Epithelial cell of prostate (primary cell): ENCODE results near the gene ANO6.
A peak's percentile ranks its signal among the peaks of the same experiment; 100 is the strongest.
"Not testable (repeated sequence)": the region's sequence is repeated elsewhere in the genome, so short reads cannot be mapped to it uniquely, and the experiment has no call there.

ENCODE experiments used
- DNase-seq: peaks from one replicate; pipeline ENCODE4 v3.0.0-alpha.2; 2011; ENCODE audit warnings: low read depth, low spot score
- H3K27ac ChIP-seq: fragments of 450-650 bp; 2 replicates; pipeline ENCODE4 v1.5.1; 2017; ENCODE audit warnings: mild to moderate bottlenecking

ANO6 gene

GRCh38 chr12:45215419-45216229, at the start of gene ANO6:
TSS of gene ANO6 (plus strand) at chr12:45216095. CDS start at chr12:45216322, 227 bp downstream.
- DNase-seq, result no peak
- H3K27ac ChIP-seq, result peak within 1 kb of the TSS; percentile 92

DNA sequence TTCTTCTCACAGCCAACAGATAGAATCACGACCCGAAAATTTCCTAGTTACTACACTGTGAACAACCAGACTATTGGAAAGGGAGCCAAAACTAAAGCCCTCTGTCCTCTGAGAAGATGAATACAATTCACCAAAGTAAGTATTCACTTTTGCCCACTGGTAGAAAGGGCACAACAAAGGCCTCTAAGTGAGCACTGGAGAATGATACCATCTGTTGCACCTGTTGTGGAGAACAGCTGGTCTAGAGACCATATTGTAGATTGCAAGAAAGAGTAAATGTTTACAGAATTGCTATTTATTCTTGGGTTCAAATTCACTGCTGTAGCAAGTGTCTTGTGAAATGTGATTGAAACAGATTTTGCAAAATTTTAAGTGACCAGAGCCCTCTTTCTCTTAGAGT, 46.9 kb upstream of the ANO6 start:
- DNase-seq, result no peak
- H3K27ac ChIP-seq, result no peak overlapping the region

- no peak overlapping the region for H3K27ac ChIP-seq
- DNase-seq, result peak; percentile 12
Observed at GRCh38 chr12:45170456-45171042, 45.3 kb upstream of the ANO6 start.

DNA sequence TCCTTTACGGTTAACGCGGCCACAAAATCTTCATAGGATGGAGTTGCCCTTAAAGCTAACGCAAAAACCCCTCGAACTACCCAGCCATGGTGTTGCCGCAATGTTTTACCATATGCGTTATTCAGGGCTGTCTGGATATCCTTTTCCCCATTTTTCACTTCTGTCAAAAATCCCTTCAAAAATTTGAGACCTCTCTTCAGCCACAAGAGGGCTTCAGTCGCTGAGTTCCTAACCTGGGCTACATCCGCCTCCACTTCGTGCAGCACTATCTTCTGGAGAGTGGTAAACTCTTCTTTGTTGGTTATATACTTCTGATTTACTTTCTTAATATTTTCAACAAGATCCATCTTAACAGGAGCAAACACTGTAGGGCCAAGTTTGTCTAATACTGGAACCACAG, 42.6 kb upstream of the ANO6 start:
- not testable (repeated sequence) for H3K27ac ChIP-seq, DNase-seq

DNA sequence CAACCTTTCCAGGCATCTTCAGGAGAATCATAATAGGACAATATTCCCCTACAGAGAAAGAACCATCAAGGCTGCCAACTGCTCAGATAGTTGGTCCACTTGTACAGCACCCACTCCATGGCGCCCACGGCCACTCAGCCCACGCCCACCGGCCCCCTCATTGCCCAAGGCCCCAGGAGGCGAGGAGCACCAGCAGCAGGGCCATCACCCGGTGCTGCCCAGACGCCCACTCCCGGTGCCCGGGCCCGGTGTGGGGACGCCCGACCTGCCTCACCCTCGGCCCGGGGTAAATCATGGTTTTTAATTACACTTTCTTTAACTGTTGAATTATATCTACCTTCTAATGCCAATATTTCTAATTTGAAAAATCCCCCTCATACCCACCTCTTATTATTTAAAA, 41.3 kb upstream of the ANO6 start:
- no peak for DNase-seq
- no peak overlapping the region for H3K27ac ChIP-seq

DNA sequence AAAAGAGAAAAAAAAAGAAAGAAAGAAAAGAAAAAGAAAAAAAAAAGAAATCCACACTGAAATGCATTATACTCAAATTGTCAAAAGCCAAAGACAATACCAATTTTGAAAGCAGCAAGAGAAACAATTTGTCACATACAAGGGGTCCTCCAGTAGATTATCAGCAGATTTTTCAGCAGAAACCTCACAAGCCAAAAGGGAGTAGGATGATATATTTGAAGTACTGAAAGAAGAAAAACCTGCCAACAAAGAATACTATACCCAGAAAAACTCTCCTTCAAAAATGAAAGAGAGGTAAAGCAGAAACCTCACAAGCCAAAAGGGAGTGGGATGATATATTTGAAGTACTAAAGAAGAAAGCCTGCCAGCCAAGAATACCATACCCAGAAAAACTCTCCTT, 37.1 kb upstream of the ANO6 start:
- no peak overlapping the region for H3K27ac ChIP-seq
- no peak for DNase-seq

DNA sequence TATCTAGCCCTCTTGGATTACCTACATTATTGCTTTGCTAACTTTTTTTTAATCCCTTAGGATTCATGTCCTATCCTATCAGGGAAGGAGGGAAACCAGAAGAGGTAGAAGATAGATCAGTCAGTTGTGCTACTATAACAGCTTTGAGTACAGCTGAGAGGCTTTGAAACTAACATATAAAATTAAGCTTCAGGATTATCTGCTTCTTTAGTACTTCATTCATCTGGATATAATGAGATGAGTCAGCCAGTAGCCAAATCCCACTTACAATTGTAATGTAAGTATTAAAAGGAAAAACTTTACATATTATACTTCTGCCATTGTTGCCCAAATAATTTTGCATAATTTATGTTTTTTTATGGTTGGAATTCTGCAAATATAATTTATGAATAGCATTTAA, 33.4 kb upstream of the ANO6 start:
- no peak overlapping the region for H3K27ac ChIP-seq
- DNase-seq, result no peak

DNA sequence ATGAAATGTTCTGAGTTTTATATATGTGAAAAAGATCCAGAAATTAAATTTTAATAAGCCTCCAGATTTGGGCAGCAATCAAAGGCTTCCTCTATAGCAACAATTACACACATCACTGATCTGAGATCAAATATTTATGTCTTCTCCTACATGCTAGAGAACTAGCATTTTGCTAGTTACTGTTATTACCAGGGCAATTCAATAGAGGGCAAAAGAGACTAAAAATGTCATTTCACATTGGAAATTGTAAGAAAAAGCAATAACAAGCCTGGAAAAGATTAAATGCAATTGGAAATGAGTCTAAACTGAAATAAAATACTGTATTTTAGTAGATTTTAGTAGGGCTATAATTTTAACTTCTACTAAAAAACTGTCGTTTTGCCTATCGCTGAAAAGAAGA, 32.6 kb upstream of the ANO6 start:
- no peak for DNase-seq
- no peak overlapping the region for H3K27ac ChIP-seq

GRCh38 chr12:45184147-45184963, 31.5 kb upstream of the ANO6 start:
- H3K27ac ChIP-seq, result no peak overlapping the region
- no peak for DNase-seq

- DNase-seq, result no peak
- H3K27ac ChIP-seq, result no peak overlapping the region
Observed at GRCh38 chr12:45186762-45187161, 29.1 kb upstream of the ANO6 start.

GRCh38 chr12:45189766-45190403, 26.0 kb upstream of the ANO6 start:
- DNase-seq, result no peak
- no peak overlapping the region for H3K27ac ChIP-seq

GRCh38 chr12:45191239-45191638, 24.7 kb upstream of the ANO6 start:
- H3K27ac ChIP-seq, result no peak overlapping the region
- DNase-seq, result no peak

DNA sequence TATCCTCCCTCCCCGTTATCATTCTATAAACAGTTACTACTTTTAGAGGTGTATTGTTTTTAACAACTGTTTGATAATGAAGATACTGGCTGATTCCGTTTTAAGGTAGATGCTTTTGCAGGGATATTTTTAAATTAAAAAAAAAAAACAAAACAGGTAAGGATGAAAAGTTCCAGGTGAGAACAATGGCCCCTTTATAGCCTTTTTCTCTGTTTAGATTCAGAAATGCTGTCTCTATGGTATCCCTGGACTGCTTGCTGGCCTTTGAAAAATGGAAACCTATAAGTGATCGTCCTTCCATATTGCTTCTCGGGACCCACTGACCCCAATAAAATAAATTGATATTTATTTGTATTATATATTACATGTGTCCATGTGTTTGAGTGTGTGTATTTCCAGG, 23.2 kb upstream of the ANO6 start:
- no peak overlapping the region for H3K27ac ChIP-seq
- DNase-seq, result no peak

DNA sequence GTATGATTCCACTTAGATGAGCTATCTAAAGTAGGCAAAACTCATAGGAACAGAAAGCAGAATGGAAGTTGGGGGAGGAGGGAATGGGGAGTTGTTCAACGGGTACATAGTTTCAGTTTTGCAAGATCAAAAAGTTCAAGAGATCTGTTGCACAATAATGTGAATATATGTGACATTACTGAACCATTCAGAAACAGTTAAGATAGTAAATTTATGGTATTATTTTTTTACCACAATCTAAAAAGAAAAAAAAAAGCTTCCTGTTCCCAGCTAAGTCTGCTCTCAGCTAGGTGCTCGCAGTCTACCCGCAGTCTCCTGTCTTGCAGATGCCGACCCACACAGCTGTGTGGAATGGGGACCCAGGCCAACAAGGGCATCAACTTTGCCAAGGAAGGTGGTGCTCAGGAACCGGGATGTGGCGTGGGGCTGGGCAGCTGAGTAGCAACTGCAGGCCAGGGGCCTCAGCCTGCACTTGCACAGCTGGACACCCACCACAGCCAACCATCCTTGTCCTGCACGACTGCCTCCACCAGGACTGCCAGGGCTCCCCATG, 15.3 kb upstream of the ANO6 start:
- H3K27ac ChIP-seq, result no peak overlapping the region
- no peak for DNase-seq

- no peak overlapping the region for H3K27ac ChIP-seq
- DNase-seq, result no peak
Observed at GRCh38 chr12:45203767-45204166, 12.1 kb upstream of the ANO6 start.

DNA sequence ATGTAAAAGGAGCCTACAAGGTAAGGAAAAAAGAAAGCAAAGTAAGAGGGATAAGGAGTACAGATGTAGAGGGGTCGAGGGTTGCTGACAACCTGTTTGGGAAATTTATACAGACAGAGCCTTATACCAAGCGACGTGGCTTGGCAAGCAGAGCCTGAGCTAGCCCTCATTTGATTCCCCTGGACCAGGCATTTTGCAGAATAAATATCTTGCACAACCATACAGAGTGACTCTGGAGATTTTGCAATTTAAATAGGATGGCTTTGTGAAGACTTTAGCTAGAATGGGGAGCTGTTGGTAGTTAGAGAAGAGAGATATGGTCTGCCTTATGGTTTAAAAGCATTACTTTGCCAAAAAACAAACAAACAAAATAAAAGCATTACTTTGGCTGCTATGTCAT, 11.1 kb upstream of the ANO6 start:
- H3K27ac ChIP-seq, result no peak overlapping the region

GRCh38 chr12:45205165-45205825, 10.6 kb upstream of the ANO6 start:
- DNase-seq, result no peak
- H3K27ac ChIP-seq, result no peak overlapping the region

More for the DNA sequence above, 11.1 kb upstream of the ANO6 start:
- DNase-seq, result no peak

DNA sequence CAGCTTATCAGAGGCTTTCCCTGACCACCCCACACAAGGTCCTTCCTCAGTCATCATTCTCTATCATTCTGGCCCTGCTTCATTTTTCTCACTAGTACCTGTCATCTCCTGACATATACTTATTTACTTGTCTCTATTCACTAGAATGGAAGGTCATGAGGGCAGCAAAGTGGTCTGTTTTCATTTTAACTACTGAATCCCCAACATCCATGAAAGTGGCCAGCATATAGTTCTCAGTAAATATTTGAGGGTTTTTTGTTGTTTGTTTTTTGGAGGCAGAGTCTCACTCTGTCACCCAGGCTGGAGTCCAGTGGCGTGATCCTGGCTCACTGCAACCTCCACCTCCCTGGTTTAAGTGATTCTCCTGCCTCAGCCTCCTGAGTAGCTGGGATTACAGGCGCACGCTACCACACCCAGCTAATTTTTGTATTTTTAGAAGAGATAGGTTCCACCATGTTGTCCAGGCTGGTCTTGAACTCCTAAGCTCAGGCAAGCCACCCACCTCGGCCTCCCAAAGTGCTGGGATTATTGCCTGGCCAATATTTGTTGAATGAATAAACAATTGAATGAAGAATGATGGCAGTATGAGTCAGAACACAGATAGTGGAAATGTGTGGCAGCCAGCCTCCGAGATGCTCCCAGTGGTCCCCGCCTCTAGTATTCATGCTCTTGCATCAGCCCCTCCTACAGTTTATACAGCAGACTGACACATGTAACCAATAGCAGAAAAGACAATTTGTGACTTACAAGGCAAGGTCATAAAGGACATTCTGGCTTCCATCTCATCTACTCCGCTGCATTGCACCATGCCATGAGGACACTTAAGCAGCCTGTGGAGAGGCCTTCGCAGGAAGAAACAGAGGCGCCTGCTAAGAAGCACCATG, 7.0 kb upstream of the ANO6 start:
- H3K27ac ChIP-seq, result peak overlapping the region; percentile 22
- DNase-seq, result no peak

- peak overlapping the region; percentile 22 for H3K27ac ChIP-seq
- no peak for DNase-seq
Observed at GRCh38 chr12:45209784-45210183, 6.1 kb upstream of the ANO6 start.
